GM19035 (cell line): ENCODE data around the gene CMKLR1.

Source experiments
- ATAC-seq: cut with Tn5 transposase; IDR thresholded peaks from one replicate; pipeline ENCODE4 v1.9.1; 2021; ENCODE audit not compliant: unreplicated experiment

The CMKLR1 gene, protein sequence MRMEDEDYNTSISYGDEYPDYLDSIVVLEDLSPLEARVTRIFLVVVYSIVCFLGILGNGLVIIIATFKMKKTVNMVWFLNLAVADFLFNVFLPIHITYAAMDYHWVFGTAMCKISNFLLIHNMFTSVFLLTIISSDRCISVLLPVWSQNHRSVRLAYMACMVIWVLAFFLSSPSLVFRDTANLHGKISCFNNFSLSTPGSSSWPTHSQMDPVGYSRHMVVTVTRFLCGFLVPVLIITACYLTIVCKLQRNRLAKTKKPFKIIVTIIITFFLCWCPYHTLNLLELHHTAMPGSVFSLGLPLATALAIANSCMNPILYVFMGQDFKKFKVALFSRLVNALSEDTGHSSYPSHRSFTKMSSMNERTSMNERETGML

GRCh38 chr12:108338915-108339657, at the start of gene CMKLR1:
Gene CMKLR1 (minus strand): TSS chr12:108339311. CDS start chr12:108293591, 45,720 bp downstream.
- no peak for ATAC-seq

DNA sequence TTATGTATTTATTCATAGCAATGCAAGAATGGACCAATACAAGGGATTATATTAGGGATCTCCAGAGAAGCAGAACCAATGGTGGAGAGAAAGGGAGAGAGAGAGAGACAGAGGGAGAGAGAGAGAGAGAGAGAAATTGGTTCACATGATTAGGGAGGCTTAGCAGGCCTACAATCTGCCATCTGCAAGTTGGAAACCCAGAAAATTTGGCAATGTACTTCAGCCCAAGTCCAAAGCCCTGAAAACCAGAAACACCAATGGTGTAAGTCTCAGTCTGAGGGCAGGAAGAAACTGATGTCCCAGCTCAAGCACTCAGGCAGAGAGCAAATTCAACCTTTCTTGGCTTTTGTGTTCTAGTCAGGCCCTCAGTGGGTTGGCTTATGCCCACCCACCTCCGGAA, 48.7 kb upstream of the CMKLR1 start:
- no peak for ATAC-seq

DNA sequence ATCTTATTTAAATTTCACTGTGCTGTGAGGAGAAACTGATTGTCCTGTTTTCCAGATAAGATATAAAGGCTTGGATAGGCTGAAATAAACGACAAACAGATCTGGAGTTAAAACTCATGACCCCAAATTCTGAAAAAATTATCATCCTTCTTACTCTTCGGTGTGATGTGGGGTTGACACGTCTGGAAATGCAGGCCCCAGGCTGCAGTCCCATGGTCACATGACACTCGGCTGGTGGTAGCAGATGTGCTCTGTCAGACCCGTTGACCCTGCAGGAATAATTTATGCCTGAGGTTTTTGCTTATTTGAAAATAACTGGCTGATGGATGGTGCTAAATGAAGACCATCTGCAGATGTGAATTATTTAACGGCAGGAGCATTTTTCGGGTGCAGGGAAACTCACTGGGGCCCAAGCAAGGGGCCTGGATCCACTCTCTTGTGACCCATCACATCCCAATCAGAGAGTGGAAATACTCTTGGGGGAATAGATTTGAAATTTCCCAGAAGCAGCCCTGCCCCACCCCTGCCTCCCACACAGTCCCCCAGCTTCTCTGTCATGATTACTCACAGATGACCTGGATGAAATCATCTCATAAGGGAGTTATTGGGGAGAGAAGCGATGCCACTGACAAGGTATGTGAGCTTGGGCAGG, 47.7 kb upstream of the CMKLR1 start:
- ATAC-seq = no peak

DNA sequence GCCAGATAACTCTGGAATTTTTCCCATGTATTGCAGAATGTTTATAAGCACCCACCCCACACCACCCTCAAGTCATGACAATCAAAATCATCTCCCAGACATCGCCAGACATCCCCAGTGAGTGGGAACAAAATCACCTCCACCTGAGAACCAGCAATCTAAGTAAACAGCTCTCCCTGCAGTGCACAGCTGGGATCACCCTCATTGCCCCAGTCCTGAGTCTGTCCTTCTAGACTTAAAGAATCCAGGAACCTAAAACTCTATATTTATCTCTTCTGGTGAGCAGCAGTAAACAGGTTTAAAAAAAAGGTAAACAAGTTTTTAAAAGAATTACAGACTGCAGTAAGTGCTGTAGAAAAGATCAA, 43.3 kb upstream of the CMKLR1 start:
- no peak for ATAC-seq

DNA sequence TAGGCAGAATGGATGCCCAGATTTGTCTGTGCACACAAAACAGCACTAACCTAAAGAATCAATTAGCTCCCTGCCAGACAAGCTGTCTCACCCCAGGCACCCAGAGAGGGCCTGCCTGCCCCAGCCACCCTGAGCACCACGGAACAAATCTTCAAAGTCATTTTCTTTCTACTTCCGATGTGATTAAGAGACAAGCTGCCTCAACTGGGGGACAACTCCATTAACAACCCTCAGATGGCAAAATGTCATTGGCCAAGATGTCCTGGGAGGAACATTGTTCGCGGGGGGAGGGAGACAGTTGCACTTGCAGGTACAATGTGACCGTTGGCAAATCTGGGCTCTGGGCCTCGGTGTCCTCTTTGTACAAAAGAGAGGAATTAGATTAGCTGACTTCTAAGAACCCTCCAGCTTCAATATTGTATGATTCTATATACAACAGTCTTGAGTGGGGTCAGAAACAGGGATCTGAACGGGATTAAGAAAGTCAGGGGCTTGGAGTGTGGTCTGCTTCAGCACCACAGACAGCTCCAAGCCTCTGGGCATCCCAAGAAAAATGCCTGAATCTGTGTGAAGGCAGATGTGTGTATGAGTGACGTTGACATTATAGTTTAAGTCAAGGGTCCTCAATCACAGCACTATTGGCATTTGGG, 42.8 kb upstream of the CMKLR1 start:
- ATAC-seq = no peak

- no peak for ATAC-seq
Measured at GRCh38 chr12:108380382-108380781, 41.3 kb upstream of the CMKLR1 start.

- no peak for ATAC-seq
Measured at GRCh38 chr12:108379823-108380222, 40.7 kb upstream of the CMKLR1 start.

DNA sequence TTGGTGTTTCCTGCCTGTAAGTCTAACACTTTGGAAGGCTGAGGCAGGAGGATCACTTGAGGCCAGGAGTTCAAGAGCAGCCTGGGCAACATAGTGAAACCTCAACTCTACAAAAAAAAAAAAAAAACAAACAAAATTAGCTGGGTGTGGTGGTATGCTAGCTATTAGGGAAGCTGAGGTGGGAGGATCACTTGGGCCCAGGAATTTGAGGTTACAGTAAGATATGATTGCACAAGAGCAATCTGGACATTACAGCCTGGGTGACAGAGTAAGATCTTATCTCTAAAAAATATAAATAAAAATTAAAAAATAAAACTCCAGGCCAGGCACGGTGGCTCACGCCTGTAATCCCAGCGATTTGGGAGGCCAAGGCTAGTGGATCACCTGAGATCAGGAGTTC, 39.8 kb upstream of the CMKLR1 start:
- no peak for ATAC-seq

DNA sequence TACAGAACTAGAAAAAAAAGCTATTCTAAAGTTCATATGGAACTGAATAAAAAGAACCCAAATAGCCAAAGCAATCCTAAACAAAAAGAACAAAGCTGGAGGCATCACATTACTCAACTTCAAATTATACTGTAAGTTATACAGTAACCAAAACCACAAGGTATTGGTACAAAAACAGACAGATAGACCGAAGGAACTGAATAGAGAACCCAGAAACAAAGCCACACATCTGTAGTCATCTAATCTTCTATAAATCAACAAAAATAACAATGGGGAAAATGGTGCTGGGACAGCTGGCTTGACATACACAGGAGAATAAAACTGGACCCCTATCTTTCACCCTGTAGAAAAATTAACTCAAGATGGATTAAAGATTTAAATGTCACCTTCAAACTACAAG, 38.1 kb upstream of the CMKLR1 start:
- ATAC-seq = no peak

- ATAC-seq = no peak
Measured at GRCh38 chr12:108375986-108376663, 37.0 kb upstream of the CMKLR1 start.

DNA sequence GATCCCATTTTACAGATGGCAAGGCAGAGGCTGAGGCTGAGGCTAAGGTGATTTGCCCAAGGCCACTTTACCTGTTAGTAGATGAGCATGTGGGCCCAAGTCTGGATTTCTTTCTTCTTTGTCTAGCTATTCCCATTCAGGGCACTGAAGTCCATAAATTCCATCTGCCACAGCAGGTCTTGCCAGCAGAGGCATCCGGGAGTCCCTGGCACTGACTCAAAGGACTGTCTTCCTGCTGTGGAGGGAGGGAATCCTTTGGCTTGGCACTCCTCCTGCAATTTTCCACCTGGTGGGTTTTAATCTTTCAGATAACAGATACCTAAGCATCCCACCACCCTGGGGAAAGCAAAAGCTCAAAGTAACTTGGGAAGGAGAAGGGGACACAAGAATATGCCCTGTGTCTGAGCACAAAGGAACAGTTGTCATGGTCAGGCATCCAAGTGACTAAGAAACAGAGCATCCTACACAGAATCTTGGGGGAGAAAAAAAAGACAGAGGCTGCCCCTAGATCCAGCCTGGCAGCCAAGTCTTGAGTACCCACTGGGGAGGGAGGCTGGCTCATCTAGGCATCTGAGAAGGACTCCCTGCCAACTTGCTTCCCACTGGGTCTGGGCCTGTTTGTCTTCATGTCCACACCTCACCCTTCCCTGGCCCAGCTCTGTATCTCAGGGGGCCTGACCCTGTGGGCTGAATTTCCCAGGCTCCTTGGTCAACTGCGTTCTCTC, 35.6 kb upstream of the CMKLR1 start:
- ATAC-seq = no peak

DNA sequence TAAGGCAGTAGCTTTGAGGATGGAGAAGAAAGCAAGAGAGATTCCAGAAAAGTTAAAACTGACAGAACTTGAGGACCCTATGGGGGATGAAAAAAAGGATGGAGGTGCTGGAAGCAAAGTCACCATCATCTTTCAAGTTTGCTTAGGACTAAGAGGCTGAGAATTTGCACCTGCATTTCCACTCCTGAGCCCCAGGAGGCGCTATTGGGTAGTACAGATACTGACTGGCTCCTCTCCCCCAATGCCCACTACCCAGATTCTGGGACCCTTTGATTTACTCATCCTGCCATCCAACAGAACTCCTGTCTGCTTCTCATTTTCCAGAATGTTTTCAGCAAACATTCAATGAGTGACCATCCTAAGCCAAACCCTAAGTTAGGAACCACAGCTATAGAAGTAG, 34.0 kb upstream of the CMKLR1 start:
- ATAC-seq = no peak

DNA sequence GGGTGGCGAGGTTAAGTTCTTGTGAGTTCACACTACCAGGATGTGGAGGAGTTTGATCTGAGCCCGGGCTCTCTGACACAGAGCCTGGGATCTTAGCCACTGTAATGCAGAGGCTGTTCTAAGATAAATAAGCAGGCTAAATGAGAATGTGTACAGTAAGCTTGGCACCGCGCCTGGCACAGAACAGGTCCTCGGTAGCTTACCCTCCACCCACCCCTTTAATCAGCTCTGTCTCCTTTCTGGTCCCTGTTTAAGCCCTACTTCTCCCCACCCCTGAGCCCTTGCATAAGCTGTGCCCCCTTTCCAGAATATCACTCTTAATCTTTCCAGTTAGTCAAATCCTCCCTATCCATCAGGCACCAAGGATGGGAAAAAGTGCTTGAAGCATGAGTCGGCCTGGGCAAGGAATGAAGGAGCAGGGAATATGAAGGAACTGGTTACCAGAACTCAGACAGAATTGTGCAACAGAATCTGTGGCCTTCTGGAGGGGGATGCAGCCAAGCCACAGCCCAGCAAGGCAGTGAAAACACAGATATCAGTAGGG, 32.8 kb upstream of the CMKLR1 start:
- no peak for ATAC-seq

DNA sequence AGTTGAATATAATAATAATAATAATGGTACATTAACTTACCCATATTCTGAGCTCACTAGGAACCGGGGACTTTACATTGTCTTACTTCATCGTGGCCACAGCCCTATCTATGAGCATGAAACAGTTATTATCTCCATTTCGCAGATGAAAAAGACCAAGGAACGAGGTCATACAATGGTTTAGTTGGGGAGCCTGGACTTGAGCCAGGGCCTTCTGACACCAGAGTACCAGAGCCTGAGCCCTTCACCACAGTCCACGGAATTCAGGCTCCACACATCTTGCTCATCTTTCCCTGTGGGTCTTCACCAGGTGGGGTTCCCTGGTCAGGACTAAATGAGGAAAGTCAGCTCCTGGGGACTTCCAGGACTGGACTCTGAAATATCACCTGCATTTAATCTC, 31.3 kb upstream of the CMKLR1 start:
- no peak for ATAC-seq

GRCh38 chr12:108369736-108370396, 30.8 kb upstream of the CMKLR1 start:
- ATAC-seq = no peak

DNA sequence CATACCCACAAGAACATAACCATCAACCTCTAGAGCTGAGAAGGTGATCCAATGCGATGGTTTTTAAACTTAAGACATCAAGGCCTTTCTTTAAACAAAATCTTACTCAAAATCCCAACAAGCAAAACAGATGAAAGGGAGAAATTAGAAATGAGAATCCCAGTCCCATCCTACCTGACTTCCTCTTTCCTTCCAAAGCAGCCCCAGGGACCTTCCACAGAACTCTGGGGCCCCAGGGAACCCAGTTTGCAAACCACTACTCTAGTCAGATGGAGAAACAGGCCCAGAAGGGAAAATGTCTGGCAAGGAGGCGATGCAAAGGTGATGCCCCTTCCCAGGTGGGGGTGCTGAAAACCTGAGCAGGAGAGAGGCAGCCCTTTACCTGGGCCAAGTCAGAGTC, 29.0 kb upstream of the CMKLR1 start:
- no peak for ATAC-seq

DNA sequence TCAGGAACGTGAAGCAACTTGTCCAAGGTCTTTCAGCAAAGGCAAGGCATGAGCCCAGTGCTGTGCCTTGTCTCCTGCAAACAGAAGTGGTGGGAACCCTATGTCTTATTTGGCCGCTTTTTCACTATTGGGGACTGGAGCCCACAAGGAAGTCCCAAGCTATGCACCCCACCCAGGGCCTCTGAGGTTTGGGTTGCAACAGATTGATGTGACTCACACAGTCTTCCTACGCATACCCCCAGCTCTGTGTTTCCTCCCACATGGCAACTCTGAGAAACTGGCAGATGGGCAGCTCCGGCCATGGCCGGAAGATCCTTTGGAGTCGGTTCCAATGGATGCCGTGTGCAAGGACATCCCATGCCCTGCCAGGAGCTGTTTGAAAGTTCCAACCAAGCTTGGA, 28.3 kb upstream of the CMKLR1 start:
- ATAC-seq = no peak

DNA sequence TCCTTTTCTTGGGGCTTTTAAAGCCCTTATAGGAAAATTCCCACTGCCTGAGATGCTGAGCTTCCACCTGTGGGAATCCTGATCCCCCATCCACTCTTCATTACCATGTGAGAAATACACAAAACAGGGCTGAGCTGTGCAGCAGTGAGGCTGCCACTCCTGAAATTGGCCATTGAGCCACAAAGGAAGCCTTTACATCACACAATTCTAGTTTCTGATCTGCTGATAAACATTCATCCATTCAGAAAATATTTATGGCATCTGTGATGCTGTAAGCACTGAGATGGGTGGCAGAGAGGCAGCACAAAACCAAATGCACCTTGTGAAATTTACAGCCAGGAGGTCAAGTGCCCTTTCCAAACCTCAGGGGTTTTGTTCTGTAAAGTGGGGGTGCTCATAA, 26.2 kb upstream of the CMKLR1 start:
- ATAC-seq = no peak

- ATAC-seq = no peak
Measured at GRCh38 chr12:108364879-108365278, 25.8 kb upstream of the CMKLR1 start.

GRCh38 chr12:108363565-108363964, 24.5 kb upstream of the CMKLR1 start:
- no peak for ATAC-seq
